ENCODE results near the gene KCNQ5. TPM values are rescaled to one million over a fixed set of nuclear protein-coding genes. Genes with fewer than 3 reads are reported as not detected.

The KCNQ5 gene
- total and polyA plus RNA-seq, 2 of the 8 experiments (the other 6 are each of a cell fraction or from before 2014, with no cell fraction given), result 0.83 to 1.2 TPM

- no peak for TF ChIP-seq CTCF (IDR thresholded peaks at IDR 0.05; ENCODE audit: control extremely low read depth in 1 of 3, insufficient read depth in 1 of 3, low read depth in 1 of 3, low read length in 3 of 3)
- TF ChIP-seq CEBPB (IDR thresholded peaks at IDR 0.05; ENCODE audit: low read depth, low read length), result no peak
- no peak for TF ChIP-seq EZH2 (IDR thresholded peaks at IDR 0.05; ENCODE audit: low read depth, low read length, severe bottlenecking)
- TF ChIP-seq ASH2L (IDR thresholded peaks at IDR 0.05; ENCODE audit: low read length), result no peak
- no peak for TF ChIP-seq TAF7 (optimal IDR thresholded peaks at IDR 0.05; ENCODE audit: borderline replicate concordance, low read depth, low read length)
- TF ChIP-seq PHF8 (conservative IDR thresholded peaks at IDR 0.05; ENCODE audit: low read depth, low read length), result no peak
- TF ChIP-seq POLR2A (IDR thresholded peaks at IDR 0.05; ENCODE audit: control extremely low read depth in 1 of 2, low read depth in 2 of 2, low read length in 2 of 2), result no peak
These were observed 428.2 kb downstream of the KCNQ5 start (continued) for GRCh38 chr6:73049971-73050594.

All from H1 (cell line).